GM21381 (cell line): ENCODE results near the gene MRPL49.
"Not testable (repeated sequence)": the region's sequence is repeated elsewhere in the genome, so short reads cannot be mapped to it uniquely, and the experiment has no call there.

ENCODE experiments used
- ATAC-seq: cut with Tn5 transposase; IDR thresholded peaks from one replicate; pipeline ENCODE4 v1.9.1; 2021; ENCODE audit warnings: mild to moderate bottlenecking, moderate library complexity; ENCODE audit not compliant: unreplicated experiment

MRPL49 gene

DNA sequence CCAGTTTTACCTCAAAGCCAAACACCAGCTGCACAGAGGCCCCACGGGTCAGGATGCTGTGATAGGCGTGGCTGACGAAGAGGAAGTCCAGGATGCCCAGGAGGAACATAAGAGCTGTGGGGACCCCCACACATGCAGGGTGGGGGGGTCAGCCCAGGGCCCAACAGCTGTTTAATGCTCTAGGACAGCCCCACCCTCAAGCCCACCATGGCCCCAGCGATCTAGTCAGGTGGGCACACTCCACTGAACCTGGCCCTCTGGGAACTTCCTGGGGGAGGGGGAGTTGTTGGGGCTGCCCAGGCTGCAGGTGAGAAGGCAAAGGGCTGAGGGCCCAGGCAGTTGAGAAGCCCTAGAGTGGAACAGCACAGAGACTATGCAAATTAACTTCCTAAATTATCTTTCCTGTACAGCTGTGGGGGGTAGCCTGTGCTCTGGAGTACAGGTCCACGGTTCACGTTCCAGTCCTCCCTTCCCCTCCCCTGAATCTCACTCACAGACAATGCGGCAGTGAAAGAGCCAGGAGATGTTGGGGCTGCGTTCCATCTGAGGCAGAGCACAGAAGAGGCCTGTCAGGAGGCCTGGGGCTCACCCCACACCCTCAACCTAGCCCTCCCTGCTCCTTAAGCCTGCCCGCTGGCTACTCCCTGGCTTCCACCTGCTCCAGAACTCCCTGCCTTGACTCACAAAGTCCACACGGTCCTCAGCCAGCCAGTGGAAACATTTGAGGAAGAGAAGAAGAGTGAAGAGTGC, 10.3 kb downstream of the MRPL49 start:
- ATAC-seq, result peak; percentile 40

DNA sequence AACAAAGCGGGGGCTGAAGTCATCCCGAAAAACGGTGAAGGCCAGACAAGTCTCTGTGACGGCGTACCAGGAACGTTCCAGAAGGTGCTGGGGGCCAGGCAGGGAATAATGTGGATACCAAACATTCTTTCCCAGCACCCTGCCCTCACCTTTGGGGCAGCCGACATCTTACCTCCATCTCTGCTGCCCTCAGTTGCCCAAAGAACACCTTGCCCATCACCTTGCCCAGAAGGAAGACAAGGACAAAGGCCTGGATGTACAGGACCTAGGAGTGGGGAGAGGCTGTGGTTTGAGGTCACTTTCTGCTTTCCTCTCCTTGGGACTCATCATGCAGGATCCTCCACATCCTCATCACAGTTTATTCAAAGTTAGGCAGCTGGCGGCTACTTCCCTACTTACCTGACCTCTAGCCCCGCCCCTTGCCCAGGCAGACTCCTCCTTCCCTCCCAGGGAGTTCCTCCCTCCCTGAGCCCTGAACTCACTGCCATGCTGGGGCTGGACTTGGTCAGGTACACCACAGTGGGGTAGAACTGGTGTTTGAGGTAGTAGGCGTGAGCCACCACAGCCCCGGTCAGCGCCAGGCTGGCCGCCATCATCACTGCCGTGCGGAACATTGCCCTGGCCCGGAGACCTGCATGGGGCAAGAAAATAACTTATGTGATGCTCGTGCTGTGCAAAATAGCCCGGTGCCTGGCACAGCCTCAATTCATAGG, 11.0 kb downstream of the MRPL49 start:
- ATAC-seq, result no peak

DNA sequence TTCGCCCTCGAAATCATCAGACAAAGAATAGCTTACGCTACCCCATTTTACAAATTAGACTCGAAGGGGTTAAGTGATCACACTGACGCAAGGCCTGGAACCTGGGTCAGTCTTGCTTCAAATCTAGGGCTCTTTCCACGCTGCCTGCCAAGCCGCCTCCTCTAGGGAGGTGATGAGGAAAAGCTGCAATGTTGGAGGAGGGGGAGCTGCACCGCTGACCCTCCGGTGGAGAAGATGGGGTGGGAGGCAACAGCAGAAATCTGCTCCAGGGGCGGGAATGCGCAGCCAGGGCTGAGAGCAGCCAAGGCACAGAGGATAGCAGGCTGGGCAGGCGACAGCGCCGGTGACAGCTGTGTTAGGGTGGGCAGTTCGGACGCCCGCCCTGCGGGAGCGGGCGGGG, 11.6 kb downstream of the MRPL49 start:
- ATAC-seq, result no peak

DNA sequence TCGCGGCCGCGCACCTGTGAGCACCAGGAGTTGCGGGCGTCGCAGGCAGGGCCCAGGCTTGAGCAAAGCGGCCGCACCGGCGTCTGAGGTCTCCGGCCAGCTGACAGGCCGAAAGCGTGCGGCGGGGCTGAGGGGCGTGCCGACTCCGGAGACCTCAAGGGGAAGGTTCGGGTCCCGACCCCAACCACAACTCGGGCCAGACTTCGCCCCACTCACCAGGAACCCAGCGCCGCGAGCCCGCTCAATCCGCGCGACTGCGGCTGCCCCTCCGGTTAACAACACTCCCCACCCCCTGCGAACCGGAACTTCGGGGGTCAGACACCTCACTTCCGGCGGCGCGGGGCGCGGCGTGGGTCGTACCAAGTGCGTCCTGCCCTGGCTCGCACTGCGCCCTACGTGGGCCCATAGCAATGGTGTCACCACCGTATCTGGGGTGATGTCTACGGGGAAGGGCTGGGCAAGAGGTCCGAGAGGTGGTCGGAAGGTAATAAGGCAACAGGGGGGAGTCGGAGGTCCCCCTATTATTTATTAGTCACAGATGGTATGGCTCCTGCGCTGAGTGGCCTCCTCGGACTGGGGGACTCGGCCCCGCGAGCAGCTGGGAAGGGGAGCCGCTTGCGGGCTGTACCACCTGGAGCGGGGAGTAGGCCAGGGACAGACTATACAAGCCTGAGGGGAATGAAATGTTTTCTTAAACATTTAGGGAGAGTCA, 12.3 kb downstream of the MRPL49 start, which contains the start of gene SYVN1:
TSS of gene SYVN1 (minus strand) at position 280 of the 712 bp plus-strand sequence. CDS start 918 bp downstream, outside the sequence.
- ATAC-seq, result peak; percentile 49

DNA sequence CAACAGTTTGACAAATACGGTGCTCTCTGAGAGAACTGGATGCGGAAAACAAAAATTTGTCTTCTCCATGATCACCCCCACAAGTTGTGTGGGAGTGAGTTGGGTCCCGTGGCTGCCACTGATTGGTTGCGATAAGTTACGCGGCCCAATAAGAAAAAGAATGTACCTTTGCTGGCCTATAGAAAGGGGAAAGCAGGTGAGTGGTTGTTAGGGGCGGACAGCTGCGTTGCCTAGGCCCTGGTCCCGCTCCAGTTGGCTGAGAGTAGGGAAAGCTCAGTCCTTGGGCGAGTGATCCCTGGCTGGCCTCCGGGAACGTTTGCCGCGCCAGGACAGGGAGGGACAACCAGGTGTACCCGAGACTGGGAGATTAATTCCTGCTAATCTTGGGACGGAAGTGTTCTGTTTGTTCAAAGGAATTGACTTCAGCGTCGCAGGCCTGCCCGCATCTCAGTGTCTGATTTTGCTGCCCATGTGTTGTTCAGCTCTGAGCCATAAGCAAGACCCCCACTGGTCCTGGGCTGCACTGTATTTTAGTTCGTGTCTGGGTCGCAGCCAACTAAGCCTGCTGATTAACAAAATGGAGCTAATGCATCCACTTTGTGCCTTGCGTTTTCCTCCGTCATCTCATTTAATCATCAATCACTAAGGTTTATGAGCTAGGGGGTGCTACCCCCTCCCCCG, 13.0 kb downstream of the MRPL49 start:
- peak; percentile 67 for ATAC-seq

DNA sequence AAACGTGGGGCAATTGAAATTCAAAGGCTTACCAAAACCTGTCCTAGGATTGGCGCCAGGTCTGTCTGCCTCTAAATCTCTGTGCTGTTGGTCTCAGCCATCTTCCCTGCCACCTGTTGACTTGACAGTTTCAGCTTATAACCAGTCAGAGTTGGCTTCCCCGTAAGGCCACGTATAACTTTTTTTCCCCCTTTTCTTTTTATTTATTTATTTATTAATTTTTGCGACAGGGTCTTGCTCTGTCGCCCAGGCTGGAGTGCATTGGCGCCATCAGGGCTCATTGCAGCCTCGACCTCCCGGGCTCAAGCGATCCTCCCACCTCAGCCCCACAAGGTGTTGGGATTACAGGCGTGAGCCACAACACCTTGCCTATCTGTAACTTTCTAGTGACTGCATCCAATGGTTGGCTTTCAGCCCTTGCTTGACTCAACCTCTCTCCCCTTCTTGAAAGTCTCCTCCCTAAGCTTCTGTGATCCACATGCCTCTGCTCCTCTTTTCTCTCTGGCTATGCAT, 13.6 kb downstream of the MRPL49 start:
- no peak for ATAC-seq

DNA sequence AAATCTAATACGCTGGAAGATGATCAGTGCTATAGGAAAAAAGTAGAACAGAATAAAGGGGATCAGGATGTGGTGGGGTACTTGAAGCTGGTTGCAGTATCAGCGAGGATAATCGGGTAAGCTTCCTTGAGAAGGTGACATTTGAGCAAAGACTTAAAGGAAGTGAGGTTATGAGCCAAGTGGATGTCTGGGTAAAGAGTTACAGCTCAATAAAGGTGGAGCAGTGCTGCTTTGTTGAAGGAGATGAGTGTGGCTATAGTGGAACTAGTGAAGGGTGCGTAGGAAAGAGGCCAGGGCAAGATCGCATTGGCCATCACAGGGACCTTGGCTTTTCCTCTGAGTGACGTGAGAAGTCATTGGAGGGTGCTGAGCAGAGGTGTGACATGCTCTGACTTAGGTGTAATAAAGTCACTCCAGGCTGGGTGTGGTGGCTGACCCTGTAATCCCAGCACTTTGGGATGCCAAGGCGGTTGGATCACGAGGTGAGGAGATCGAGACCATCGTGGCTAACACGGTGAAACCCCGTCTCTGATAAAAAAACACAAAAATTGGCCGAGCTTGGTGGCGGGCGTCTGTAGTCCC, 14.5 kb downstream of the MRPL49 start:
- ATAC-seq, result no peak

DNA sequence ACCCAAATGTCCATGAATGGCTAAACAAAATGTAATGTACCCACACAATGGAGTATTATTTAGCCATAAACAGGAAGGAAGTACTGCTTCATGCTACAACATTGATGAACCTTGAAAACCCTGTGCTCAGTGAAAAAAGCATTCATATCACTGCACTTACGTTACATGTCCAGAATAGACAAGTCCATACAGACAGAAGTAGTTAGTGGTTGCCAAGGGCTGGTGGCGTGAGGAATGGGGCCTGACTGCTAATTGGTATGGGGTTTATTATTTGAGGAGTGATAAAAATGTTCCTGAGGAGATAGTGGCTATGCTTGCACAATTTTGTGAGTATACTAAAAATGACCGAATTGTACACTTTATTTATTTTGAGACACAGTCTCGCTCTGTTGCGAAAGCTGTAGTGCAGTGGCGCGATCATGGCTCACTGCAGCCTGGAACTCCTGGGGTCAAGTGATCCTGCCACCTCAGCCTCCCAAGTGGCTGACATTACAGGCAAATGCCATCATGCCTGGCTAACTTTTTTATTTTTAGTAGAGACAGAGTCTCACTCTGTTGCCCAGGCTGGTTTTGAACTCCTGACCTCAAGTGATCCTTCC, 19.9 kb downstream of the MRPL49 start:
- no peak for ATAC-seq

DNA sequence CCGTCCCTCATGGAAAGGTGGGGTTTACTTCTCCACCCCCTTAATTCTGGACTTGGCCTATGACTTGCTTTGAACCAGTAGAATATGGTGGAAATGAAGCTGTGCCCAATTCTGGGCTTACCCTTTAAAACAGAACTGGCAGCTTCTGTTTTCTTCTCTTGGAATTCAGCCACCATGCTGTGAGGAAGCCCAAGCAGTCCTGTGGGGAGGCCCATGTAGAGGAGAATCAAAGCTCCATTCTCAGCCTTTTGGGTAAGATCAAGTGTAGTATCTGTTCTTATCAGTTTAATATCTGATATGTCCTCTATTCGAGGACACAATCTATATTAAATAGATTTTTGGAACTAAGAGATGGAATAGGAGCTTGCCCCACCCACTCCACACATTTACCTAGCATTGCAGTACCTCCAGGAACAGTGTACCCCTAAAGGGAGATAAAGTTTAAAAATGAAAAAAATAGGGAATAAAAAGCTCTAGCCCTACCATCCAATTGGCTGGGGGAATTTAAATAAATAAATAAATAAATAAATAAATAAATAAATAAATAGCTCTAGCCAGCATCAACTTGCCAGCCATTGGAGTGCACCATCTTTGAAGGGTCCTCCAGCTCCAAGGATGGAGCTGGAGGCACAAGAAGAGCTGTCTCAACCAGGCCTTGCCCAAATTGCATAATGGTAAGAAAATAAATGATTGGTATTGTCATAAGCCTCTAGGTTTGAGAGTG, 25.4 kb downstream of the MRPL49 start:
- ATAC-seq, result no peak

DNA sequence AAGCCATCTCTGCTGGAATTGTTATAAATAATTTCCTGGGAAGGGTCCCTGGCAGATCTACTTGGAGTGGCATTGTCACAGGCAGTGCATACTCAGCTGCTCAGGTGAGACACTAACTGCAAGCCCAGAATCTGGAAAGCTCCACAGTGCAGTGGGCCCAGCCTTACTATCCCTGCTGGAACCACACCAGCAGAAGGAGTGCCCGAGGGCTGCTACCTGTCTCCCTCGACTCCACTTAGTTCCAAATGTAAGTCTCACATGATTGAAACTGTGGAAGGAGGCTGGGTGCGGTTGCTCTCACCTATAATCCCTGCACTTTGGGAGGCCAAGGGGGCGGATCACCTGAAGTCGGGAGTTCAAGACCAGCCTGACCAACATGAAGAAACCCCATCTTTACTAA, 26.5 kb downstream of the MRPL49 start:
- ATAC-seq, result no peak

DNA sequence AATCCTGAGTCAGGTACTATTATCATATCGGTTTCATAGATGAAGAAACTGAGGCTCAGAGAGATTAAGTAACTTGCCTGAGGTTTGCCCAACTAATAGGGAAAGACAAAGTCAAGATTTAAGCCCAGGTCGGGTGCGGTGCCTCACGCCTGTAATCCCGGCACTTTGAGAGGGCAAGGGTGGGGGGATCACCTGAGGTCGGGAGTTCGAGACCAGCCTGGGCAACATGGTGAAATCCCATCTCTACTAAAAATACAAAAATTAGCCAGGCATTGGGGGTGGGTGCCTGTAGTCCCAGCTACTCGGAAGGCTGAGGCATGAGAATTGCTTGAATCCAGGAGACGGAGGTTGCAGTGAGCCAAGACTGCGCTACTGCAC, 28.0 kb downstream of the MRPL49 start:
- ATAC-seq, result not testable (repeated sequence)

DNA sequence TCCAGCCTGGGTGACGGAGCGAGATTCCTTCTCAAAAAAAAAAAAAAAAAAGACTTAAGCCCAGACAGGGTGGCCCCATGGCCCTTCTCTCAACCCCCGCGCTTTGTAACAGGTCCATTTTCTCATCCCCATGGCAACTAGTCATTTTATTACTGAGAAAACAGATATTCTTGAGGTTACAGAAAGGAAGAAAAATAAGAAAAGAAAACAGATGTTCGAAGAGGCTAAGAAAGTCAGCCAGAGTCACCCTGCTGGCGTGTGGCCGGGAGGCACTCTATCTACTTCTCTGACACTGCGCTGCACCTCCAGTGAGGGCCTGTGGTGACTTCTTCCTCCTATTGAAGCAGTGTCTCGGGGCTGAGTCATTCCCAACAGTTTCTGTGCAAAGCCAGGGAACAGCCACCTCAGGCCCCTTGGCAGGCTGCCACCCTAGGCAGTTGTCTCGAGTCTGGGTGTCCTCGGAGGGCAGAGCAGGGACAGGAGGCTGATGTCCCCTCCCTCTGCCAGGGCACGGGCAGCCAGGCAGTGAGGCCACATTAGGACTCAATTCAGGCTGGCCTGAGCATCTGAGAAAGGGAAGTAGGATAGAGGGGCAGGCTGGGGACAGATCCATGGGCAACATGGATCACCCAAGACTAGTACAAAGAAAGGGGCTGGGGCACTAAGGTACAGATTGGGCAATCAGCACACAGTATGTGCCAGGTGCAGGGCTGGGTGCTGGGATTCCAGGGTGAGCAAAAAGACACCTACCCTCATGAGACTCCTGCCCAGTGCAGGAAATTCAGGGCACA, 28.6 kb downstream of the MRPL49 start:
- ATAC-seq, result no peak

DNA sequence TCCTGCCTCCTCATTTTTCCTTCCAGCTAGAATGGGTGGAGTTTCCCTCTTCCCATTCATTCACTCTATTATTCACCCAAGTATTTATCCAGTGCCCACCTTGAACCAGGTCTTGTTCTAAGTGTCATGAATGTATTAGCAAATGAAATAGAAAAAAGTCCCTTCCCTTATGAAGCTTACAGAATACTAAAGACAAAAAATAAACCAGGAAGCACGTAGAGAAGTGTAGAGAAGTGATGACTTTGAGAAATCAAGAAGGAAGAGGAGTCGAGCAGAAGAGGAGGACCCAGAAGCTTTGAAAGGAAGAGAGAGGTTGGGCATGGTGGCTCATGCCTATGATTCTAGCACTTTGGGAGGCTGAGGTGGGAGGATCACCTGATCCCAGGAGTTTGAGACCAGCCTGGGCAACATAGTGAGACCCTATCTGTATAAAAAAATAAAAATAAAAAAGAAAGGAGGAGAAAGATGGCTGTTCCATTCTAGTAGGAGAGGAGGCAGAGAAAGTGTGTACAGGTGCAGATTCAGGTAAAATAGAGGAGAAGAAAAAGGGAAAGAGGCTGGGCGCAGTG, 29.3 kb downstream of the MRPL49 start:
- ATAC-seq, result no peak

DNA sequence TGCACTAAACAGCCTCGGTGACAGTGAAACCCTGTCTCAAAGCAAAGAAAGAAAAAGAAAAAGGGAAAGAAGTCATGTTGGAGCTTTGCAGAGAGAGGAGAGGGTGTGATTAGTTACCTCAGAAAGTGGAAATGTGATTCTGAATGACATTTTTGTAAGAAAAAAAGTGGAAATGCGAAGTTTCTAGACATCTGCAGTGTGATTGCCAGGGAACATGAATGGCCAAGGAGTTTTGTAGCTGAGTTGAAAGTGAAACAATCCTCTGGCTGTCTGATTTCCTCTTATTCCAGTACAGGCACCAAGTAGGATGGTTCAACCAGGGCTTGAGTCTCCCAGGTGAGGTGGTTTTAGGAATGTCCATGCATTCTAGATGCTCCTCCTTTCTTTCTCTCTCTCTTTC, 30.0 kb downstream of the MRPL49 start:
- ATAC-seq, result no peak

DNA sequence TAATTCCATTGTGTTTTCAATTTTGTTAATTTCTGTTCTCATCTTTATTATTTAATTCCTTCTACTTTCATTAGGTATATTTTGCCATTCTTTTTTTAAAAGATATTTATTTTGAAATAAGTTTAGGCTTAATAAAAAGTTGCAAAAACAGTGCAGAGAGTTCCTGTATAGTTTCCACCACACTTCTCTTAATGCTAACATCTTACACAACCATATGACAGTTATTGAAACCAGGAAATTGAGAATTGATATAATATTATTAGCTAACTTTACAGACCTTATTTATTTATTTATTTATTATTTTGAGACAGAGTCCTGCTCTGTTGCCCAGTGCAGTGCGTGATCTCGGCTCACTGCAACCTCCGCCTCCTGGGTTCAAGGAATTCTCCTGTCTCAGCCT, 34.1 kb downstream of the MRPL49 start:
- no peak for ATAC-seq

DNA sequence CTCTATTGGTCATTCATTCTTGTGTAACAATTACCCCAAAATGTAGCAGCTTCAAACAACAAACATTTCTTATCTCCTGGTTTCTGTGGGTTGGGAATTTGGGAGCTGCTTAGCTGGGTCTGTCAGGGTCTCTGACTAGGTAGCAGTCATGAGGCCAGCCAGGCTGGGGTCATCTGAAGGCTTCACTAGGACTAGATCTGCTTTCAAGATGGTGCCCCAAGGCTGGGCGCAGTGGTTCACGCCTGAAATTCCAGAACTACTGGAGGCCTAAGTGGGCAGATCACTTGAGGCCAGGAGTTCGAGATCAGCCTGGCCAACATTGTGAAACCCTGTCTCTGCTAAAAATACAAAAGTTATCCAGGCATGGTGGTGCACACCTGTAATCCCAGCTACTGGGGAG, 34.8 kb downstream of the MRPL49 start:
- ATAC-seq, result no peak

DNA sequence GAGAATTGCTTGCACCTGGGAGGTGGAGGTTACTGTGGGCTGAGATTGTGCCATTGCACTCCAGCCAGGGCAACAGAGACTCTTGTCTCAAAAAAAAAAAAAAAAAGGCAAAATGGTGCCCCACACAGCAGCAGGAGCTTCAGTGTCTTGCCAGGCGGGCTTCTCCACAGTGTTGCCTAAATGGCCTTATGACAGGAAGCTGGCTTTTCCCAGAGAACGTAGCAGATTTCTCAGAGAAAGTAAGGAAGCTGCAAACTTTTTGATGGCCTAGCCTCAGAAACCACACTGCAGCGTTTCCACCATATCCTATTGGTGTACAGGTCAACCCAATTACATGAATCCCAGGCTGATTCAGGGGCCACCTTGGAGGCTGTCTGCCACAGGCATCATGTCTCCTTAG, 35.2 kb downstream of the MRPL49 start:
- ATAC-seq, result no peak

DNA sequence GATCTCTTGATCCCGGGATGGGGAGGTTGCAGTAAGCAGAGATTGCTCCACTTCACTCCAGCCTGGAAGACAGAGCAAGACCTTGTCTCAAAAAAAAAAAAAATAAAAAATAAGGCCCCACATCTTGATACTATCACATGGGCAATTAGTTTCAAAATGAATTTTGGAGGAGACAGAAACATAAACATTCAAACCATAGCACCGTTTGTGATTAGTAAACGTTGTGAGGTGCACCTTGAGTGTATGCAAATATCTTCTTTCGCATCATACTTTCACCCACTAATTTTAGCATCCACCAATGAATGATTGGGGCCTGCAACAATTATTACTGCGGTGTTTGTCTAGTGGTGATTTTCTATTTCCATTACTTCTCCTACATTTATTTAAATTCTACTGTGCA, 36.9 kb downstream of the MRPL49 start:
- no peak for ATAC-seq

DNA sequence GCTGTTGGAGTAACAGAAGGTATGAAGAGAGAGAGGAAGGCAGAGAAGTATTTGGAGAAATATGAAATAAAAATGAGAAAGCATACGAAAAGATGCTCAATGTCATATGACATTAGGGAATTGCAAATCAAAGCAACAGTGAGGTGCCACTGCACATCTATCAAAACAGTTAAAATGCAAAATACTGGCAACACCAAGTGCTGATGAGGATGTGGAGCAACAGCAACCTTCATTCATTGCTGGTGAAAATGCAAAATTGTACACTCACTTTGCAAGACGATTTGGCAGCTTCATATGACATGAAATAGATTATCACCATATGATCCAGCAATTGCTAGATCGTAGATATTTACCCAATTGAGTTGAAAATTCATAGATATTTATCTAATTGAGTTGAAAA, 38.5 kb downstream of the MRPL49 start:
- no peak for ATAC-seq
